HG03442 (cell line): Measurements from ENCODE around the gene CFI.

Experiments used
- ATAC-seq: cut with Tn5 transposase; IDR thresholded peaks from one replicate; pipeline ENCODE4 v1.9.1; 2021; ENCODE audit warnings: mild to moderate bottlenecking, moderate library complexity; ENCODE audit not compliant: unreplicated experiment

The CFI gene

DNA sequence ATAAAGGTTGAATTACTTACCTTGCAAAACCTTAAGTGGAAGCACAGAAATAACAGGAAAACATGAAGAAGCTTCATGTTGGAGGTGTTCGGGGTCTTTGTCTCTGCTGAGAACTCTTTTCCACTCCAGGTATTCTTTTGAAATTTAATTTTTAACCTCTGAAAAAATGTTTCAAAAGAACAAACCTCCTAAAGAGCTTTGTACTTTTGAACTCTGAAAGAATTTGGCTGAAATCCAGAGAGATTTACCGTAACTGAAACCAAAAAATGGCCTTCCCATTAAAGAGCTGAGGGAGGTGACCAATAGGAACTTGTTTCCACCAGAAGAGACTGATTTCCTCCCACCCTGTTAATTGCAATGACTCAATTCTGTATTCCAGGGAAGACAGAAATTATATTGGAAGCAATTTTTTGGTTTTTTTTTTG lies at the start of gene CFI:
TSS of gene CFI (minus strand) at position 105 of the 425 bp plus-strand sequence. CDS start at position 77, 28 bp downstream.
- no peak for ATAC-seq

DNA sequence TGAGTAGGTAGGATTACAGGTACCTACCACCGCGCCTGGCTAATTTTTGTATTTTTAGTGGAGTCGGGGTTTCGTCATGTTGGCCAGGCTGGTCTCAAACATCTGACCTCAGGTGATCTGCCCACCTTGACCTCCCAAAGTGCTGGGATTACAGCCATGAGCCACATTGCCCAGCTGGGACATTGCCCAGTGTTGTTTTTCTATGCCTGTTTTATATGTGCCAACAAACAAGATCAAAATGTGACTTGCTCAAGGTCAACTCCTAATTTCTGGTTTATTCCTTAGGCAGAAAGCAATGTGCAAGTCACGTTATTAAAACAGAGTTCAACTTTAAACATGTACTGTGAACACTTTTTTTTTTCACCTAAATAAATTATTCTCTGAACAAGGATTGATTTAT lies 48.8 kb upstream of the CFI start:
- ATAC-seq = no peak

DNA sequence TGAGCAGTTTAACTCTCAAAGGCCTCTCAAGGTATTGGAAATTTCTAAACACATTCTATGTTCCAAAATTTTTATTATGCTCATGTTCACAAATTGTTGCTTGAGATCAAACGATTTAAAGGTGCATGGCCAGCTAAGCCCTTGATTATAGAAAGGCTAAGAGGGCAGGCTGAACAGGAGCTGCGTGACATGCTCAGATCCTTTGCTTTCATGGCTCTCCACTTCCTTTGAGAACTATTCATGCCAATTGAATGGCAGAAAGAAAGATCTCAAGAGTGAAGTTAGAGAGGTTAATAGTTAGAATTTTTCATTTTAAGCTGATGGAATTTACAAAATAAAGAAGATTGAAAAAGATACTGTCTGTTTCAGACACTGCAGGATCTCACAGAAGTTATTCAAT lies 46.7 kb upstream of the CFI start:
- no peak for ATAC-seq

DNA sequence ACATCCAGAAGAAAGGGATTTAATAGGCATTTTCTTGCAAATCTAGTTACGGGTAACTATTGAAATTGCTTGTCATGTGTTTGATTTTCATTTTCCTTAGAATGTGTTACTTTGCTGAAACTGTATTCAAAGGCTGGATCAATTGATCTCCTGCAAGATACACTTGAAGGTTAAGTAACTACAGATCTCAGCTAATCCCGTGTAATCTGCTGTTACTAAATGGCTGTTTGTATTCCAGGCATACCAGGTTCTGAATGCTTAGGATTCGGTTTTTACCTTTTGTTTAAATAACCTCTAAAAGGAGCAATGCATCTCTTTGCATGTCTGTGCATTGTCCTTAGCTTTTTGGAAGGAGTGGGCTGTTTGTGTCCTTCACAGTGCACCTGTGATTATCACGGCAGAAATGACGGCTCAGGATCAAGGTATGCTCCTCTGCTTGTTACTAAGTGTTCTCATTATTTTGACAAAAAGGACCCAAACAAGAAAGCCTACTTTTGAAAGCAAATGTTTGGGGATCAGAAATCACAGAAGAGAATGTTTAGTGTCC lies 46.2 kb upstream of the CFI start, which contains the start of gene LRIT3:
TSS of gene LRIT3 (plus strand) at position 212 of the 547 bp plus-strand sequence. CDS start at position 307, 95 bp downstream.
- ATAC-seq = no peak

DNA sequence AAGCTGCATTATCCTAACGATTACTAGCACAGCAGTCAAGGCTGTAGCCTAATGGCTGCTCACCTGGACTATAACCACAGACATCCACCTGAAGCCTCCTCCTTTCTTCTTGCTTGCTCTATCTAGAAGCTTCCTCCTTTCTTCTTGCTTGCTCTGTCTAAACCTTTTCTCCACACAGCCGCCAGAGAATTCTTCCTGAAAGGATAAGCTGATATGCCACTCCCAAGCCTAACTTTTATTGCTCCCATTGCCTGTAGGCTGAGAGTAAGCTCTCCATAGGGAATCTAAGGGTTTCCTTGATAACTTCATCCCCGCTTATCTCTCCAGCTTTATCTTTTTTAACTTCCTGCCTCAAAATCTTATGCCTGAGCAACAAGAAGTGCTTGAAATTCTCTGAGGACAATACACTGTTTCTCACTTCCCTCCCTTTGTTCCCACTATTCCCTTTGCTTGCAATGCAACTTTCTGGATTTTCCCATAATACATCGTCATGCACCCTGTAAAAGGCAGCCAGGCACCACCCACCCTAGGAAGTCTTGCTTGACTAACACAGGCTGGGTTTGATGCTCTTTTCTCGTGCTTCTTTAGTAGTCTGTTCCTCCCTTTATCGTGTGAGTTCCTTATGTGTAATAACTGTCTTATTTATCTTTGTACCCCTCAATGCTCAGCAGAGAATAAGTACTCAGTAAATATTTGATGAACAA lies 44.7 kb upstream of the CFI start:
- no peak for ATAC-seq

DNA sequence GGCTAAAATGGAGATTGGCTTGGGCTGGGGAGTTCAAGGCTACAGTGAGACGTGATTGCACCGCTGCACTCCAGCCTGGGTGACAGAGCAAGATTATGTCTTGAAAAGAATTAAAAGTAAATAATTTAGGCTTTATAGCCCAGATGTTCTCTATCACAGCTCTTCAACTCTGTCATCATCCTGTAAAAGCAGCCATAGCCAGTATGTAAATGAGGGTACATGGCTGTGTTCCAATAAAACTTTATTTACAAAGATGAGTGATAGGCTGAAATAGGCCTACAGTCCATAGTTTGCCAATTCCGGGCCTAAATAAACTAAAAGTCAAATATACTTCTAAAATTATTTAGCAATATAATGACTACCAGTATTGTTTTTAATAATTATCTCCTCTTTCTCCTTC lies 35.2 kb upstream of the CFI start:
- no peak for ATAC-seq

DNA sequence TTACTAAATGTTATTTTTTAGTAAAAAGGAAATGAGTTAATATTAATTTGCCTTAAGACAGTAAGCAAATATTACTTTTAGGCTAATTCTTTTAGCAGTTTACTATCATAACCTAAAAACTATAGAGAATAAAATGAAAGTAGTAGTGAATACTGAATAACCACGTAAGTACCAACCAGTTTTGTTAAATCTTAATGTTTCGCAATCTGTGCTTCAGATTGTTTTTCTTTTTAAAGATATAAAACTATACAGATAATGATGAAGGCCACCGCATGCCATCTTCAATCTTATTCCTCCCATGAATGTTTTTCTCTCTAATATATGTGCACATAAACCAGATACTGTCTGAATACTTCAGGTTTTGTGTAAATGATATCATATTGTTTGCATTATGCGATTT lies 32.0 kb upstream of the CFI start:
- no peak for ATAC-seq

DNA sequence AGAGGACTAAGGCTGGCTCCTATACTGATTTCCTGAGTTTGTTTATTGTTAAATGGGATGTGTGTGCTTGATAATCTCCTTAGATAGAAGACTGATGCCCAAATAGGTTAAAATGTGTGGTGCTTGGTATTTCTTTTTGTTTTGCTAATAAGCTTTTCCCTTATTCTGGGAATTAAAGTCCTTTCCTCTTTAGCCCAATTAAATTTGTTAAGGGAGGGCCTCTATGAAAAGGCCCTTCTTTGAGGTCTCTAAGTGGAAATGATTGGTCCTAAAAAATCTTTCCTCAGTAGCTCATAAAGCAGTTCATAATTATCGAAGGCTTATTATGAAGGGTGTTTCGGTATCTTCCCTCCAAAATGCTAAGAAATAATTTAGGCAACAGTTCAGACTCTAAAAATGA lies 25.9 kb upstream of the CFI start, which contains the start of gene RRH:
TSS of gene RRH (plus strand) at position 301 of the 400 bp plus-strand sequence. CDS start at position 357, 56 bp downstream.
- ATAC-seq = no peak

DNA sequence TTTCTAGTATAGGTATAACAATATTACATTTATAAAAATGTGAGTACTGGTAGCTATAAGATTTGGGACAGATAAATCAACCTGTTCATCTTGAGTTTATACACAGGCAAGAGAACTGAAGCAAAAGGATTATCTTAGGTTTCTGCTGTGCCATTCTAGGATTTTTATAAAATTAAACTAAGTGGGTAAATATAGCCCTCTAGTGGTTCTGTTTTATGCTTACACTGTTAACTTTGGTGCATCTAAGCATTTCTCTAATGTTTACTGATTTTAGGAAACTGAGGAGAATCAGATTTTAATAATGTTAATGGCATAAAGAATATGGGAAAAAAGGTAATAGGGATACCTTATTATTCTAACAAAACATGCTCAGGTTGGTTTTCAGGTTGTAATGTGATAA lies 24.9 kb upstream of the CFI start:
- peak; percentile 61 for ATAC-seq

DNA sequence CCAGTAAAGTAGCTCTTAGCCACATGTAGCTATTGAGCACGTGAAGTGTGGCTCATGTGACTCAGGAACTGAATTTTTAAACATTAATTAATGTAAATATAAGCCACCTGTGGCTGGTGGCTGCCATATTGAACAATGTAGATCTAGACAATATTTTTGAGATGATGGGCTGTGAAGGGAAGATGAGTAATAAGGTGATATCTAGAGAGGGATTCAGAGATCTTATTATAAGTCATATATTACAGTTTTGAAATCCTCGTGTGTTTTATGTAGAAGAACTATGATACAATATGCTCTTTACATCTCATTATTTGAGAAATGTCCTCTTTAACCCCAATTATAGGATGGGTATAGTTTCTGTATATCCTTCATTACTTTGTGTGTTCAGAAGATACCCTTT lies 19.4 kb upstream of the CFI start:
- ATAC-seq = no peak

DNA sequence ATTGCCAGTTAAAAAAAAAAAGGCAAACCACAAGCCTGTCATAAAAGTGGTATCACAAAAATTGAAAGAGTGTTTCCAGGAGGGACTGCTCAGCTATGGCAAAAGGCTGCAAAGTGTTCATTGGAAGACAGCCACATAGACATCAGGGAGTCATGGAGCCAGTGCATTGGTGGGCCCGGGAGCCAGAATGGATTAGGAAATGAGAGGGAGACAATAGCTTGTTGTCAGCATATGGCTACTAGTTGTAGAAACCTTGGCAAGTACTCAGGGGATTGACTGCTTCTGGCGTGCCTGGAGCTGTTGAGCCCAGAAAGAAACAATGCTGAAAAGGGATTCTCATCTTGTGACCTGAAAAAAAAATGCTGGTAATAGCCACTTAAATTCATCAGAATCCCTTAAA lies 18.8 kb upstream of the CFI start:
- no peak for ATAC-seq

DNA sequence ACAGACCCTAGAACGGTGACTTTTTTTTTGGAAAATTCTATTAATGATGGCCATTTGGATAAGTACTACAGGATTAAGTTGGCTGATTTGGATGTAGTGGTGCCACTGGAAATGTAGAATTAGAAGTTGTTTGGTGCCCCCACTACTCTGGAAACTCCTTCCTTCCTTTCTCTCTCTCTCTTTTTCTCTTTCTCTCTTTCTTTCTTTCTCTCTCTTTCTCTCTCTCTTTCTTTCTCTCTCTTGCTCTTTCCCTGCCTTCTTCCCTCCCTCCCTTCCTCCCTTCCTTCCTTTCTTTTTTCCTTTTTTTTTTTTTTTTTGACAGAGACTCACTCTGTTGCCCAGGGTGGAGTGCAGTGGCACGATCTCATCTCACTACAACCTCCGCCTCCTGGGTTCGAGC lies 16.5 kb upstream of the CFI start:
- ATAC-seq = no peak

DNA sequence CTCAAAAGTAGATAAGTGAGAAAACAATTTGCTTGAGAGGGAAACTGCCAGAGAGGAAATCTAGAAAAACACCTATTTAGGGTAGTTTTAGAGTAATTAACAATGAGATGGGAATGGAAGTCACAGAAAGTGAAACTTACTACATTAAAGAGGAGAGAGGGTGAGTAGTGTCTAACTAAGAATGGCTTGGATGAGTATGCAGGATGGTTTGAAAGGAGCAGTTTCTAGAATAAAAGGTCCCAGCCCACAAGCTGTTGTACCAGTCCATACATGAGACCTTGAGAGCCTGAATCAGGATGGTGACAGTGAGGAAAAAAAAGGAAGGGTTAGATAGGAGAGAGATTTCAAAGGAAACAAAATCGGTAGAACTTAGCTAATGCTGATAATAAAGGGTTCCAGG lies 15.1 kb upstream of the CFI start:
- ATAC-seq = no peak

DNA sequence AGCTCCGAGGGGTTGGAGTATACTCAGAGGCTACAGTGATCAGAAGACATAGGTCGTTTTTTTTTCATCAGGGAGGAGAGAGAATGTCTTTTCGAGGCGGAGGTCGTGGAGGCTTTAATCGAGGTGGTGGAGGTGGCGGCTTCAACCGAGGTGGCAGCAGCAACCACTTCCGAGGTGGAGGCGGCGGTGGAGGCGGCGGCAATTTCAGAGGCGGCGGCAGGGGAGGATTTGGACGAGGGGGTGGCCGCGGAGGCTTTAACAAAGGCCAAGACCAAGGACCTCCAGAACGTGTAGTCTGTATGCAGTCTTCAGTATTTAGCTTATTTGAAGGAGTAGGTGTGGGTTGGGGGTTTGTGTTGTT lies 14.3 kb upstream of the CFI start:
- no peak for ATAC-seq

DNA sequence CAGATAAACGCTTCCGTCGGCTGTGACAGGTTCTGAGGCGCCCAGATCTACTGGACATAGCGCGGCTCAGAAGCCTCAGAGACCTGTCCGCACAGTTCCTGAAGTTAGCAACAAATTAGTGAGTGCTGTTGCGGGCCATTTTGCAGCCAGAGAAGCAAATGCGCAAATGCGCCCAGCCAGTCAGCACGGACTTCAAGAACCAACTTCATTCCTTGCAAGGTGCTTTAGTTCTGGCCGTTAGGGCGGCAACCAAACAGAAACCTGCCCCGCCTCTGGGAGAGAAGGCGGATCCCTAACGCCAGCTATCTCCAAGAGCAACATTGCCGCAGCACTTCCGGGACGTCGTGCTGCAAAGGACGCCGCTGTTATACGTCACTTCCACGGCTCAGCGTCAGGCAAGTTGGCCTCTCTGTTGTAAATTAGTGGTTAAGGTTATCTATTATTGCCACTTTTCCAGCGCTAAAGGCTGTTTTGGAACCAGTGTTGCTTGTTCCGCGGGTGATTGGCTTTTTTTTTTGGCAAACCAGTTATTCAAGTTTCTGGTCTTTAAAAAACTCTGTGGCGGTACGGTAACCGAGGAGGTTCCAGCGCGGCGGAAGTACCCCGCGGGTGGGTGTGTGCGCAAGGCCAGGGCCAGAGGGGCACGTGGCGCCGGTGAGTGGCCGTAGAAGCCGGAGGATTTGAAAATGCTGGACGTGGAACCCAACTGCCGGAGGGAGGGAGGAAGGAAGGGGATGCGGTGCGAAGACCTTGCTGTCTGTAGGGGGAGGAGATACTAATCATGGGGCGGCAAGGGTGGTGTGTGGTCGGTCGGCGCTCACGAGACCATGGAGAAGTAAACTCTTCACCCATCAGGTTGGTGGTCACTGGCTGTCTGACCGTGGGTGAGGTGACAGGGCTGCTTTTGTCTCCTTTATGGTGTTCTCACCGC lies 13.6 kb upstream of the CFI start, which contains the start of gene GAR1:
TSS of gene GAR1 (plus strand) at position 612 of the 931 bp plus-strand sequence. CDS start 403 bp downstream, outside the sequence.
- ATAC-seq = peak; percentile 99

DNA sequence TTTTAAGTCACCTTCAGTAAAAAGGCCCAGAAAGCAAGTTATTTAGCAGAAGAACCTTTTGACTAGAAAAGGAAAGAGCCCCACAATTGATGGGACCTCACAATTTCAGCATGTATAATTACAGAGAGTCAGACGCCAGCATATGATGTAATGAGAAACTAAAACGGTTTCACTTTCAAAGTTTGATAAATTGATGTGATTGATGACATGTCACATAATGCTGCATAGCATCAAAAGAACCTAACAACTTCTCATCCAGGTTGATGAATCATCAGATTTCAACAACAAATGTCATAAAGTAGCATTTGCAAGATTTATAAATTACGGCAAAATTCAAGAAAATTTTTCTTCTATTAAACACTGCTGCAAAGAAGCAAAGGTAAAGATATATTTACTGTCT lies 9.9 kb upstream of the CFI start:
- no peak for ATAC-seq

DNA sequence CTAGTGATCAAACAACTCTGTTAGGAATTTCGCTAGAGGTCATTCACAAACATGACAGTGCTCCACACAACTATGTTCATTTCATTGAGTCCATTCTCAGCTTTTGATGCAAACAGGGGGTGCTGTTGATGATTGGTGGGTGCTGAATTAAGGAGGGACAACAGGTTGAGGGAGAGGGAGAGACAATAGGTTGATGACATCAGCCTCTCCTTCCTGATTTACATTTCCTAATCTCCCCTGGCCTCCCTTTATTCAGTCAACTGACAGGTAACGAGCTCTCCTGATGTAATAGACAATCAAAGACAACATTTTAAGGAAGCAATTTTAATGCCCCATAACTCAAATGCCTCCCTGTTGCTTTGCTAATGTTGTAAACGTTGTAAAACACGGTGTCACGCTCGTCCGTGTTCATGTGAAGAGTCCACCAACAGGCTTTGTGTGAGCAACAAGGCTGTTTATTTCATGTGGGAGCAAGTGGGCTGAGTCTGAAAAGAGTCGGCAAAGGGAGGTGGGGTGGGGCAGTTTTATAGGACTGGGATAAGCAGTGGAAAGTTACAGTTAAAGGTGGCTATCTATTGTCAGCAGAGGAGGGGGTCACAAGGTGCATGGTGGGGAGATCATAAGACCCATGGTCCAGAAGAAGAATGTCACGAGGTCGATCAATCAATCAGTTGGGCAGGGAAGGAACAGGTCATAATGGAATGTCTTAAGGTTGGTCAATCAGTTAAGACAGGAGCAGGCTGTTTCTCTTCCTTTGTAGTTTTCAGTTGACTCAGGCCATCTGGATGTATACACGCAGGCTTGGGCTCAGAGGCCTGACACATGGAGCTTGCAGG lies 9.0 kb upstream of the CFI start:
- no peak for ATAC-seq

DNA sequence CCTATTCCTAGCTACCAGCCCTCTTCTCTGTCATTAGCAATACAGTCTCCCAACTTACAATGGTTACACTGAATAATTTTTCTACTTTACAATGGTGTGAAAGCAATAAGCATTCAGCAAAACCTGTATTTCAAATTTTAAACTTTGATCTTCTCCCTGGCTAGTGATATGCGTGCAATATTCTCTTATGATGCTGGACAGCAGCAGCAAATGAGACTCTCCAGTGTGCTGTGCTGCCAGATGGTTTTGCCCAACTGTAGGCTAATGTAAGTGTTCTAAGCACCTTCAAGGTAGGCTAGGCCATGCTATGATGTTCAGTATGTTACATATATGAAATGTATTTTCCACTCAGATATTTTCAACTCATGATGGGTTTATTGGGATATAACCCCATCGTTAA lies 7.9 kb upstream of the CFI start:
- ATAC-seq = no peak

DNA sequence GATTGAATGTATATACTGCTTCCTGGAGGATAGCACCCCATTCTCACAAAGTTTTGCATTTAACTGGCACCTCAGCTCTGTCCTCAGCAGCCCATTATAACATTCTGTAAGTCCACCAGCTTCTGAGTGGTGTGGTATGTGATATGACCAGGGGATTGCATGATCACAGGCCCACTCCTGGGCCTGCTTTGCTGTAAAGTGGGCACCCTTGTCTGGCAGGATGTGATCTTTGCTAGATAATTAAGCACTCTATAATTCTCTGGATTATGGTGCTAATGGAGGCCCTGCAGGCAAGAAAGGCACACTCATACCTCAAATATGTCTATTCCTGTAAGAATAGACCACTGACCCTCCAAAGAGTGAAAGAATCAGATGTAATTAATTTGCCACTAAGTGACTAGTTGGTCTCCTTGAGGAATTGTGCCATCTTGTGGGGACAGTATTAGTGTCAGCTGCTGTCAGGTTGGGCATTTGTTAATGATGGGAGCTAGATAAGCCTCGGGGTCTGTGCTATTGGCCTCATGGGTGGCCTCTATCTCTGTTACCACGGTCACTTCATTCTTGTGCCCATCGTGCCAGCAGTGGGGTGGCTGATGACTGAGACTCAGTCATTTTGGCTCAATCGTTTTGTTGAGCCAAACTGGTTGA lies 2.2 kb upstream of the CFI start:
- ATAC-seq = peak; percentile 76

DNA sequence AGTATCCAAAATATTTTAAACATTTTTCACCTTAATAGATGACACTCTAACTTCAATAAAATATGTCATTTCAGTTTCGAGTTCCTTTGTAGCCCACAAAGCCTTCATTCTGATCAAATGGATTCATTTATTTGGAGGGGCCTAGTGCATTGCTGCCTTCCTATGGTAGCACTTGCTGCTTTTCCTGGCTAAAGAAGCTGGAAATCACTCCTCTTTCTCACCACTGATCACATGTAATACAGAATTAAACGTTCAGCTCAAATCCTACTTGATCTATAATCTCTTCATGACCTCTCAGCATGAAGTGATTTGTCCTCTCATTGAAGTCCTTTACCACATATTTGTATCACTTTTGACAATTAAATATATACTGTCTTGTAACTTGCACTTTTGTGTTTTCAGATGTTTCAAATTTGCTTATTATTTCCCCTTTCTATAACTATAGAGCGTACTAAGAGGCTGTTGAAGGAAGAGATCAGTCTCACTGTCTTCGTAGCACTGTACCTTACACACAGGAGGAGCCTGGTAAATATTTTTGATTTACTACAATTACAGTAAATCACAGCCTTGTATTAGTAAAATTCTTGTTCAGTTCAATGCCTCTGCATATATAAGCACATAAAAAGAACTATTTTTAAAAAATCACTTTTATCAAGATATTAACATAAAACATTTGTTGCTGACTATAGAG lies 555 bp downstream of the CFI start:
- no peak for ATAC-seq
